ENCODE measurements around the gene KRT16. TPM values are rescaled to one million over a fixed set of nuclear protein-coding genes. Genes with fewer than 3 reads are reported as not detected.

Gene KRT16
- total RNA-seq, 1 donor from 2014 or later: not detected

- no peaks in the 10 kb centered on the region for H4K20me1 ChIP-seq (ENCODE audit: low read depth)
- no peaks in the 10 kb centered on the region for H3K36me3 ChIP-seq
- no peaks in the 10 kb centered on the region for H3K36me3 Mint-ChIP-seq
- TF ChIP-seq CTCF (IDR thresholded peaks at IDR 0.05) (no peak), EZH2 (IDR thresholded peaks at IDR 0.05) (no peak), EZH2phosphoT487 (IDR thresholded peaks at IDR 0.05) (no peak)
- peaks cover 11% of the 10 kb centered on the region for H3K27me3 Mint-ChIP-seq (ENCODE audit: insufficient read depth, low read depth)
- no peaks in the 10 kb centered on the region for H3F3A ChIP-seq (ENCODE audit: low read depth)
- no peak for DNase-seq (ENCODE audit: low spot score)
- no peak overlapping the region for H3K27ac Mint-ChIP-seq
- peaks cover 5% of the 10 kb centered on the region for H3K4me1 Mint-ChIP-seq
- no peaks in the 10 kb centered on the region for H3K9me3 ChIP-seq (ENCODE audit: low read depth)
- no peaks in the 10 kb centered on the region for H3K79me2 ChIP-seq (ENCODE audit: low read depth)
- H3K4me1 ChIP-seq: peaks cover 13% of the 10 kb centered on the region
- no peak overlapping the region for H3K4me3 Mint-ChIP-seq
- H3K9ac ChIP-seq: no peak overlapping the region
- no peak overlapping the region for H3K4me3 ChIP-seq
- H3K4me2 ChIP-seq: no peak overlapping the region
- no peaks in the 10 kb centered on the region for H3K9me3 Mint-ChIP-seq
- no peak overlapping the region for H3K27ac ChIP-seq
- H3K27me3 ChIP-seq: no peaks in the 10 kb centered on the region
- no peak overlapping the region for H2AFZ ChIP-seq (replicated peaks)
Observed at GRCh38 chr17:41653892-41654677, 41.5 kb upstream of the KRT16 start.

GRCh38 chr17:41653421-41653820 is 40.9 kb upstream of the KRT16 start:
- TF ChIP-seq EZH2 (IDR thresholded peaks at IDR 0.05): no peak
- TF ChIP-seq CTCF (IDR thresholded peaks at IDR 0.05): no peak
- no peak for TF ChIP-seq EZH2phosphoT487 (IDR thresholded peaks at IDR 0.05)
- H3F3A ChIP-seq (ENCODE audit: low read depth): peaks cover 4% of the 10 kb centered on the region
- H3K27me3 ChIP-seq: no peaks in the 10 kb centered on the region
- no peaks in the 10 kb centered on the region for H3K79me2 ChIP-seq (ENCODE audit: low read depth)
- Mint-ChIP-seq H3K4me1 (peaks cover 8% of the 10 kb centered on the region), H3K9me3 (no peaks in the 10 kb centered on the region), H3K27ac (no peak overlapping the region), H3K36me3 (no peaks in the 10 kb centered on the region), H3K4me3 (no peak overlapping the region), H3K27me3 (ENCODE audit: insufficient read depth, low read depth) (peaks cover 11% of the 10 kb centered on the region)
- no peak overlapping the region for H3K9ac ChIP-seq
- H4K20me1 ChIP-seq (ENCODE audit: low read depth): no peaks in the 10 kb centered on the region
- no peaks in the 10 kb centered on the region for H3K9me3 ChIP-seq (ENCODE audit: low read depth)
- no peak overlapping the region for H3K4me3 ChIP-seq
- peaks cover 13% of the 10 kb centered on the region for H3K4me1 ChIP-seq
- H3K36me3 ChIP-seq: no peaks in the 10 kb centered on the region
- H3K4me2 ChIP-seq: no peak overlapping the region
- no peak for DNase-seq (ENCODE audit: low spot score)
- no peak overlapping the region for H3K27ac ChIP-seq
- H2AFZ ChIP-seq (replicated peaks): no peak overlapping the region

- Histone ChIP-seq H3K9ac (no peak overlapping the region), H3K36me3 (no peaks in the 10 kb centered on the region), H3K4me1 (peaks cover 13% of the 10 kb centered on the region), H2AFZ (replicated peaks) (no peak overlapping the region), H3K4me2 (no peak overlapping the region), H4K20me1 (ENCODE audit: low read depth) (no peaks in the 10 kb centered on the region), H3F3A (ENCODE audit: low read depth) (peaks cover 8% of the 10 kb centered on the region), H3K27ac (no peak overlapping the region), H3K27me3 (no peaks in the 10 kb centered on the region), H3K9me3 (ENCODE audit: low read depth) (no peaks in the 10 kb centered on the region), H3K4me3 (no peak overlapping the region), H3K79me2 (ENCODE audit: low read depth) (no peaks in the 10 kb centered on the region)
- Mint-ChIP-seq H3K27ac (no peak overlapping the region), H3K4me3 (no peak overlapping the region), H3K9me3 (no peaks in the 10 kb centered on the region), H3K36me3 (no peaks in the 10 kb centered on the region), H3K4me1 (peaks cover 11% of the 10 kb centered on the region), H3K27me3 (ENCODE audit: insufficient read depth, low read depth) (peaks cover 9% of the 10 kb centered on the region)
- TF ChIP-seq EZH2phosphoT487 (IDR thresholded peaks at IDR 0.05) (no peak), CTCF (IDR thresholded peaks at IDR 0.05) (no peak), EZH2 (IDR thresholded peaks at IDR 0.05) (no peak)
- no peak for DNase-seq (ENCODE audit: low spot score)
Observed at GRCh38 chr17:41652461-41652970, 39.9 kb upstream of the KRT16 start.
